H1 (cell line): ENCODE measurements around the gene RBM4B. TPM values are rescaled to one million over a fixed set of nuclear protein-coding genes. Genes with fewer than 3 reads are reported as not detected.

Experiments used
- KDM4A ChIP-seq: IDR thresholded peaks from one replicate; pipeline ENCODE4 v1.7.1; 2012; ENCODE audit warnings: low read depth, mild to moderate bottlenecking, moderate library complexity, low read length, inconsistent platforms; ENCODE audit not compliant: severe bottlenecking
- KDM5A ChIP-seq: fragments of 200-600 bp; IDR thresholded peaks from 2 replicates; pipeline ENCODE4 v1.7.1; 2012; ENCODE audit warnings: mild to moderate bottlenecking, low read length, inconsistent platforms, mixed read lengths
- RAD21 ChIP-seq, 2 experiments: IDR thresholded peaks in 1 of 2; conservative IDR thresholded peaks in 1 of 2; 2 replicates each; pipeline ENCODE4 v1.6.1; 2011; ENCODE audit warnings: low read depth in 2 of 2, low read length in 2 of 2, improper control_type of control experiment in 1 of 2, inconsistent platforms in 1 of 2, mild to moderate bottlenecking in 1 of 2, moderate library complexity in 1 of 2
- RNF2 ChIP-seq: fragments of 200-900, 300-1000 bp; sonication (generic); IDR thresholded peaks from 2 replicates; pipeline ENCODE4 v1.7.1; 2016; ENCODE audit warnings: borderline replicate concordance, low read depth, mild to moderate bottlenecking, antibody characterized with exemption, low read length; ENCODE audit not compliant: poor library complexity, severe bottlenecking; ENCODE audit errors: missing control alignments
- TEAD4 ChIP-seq: IDR thresholded peaks from 2 replicates; pipeline ENCODE4 v1.6.1; 2012; ENCODE audit warnings: low read depth, low read length, inconsistent platforms, mixed read lengths
- polyA plus RNA-seq, 7 experiments: library from polyadenylated mRNA; depleted of rRNA in 3 of 7; stranded (reverse) in 5 of 7; unstranded in 2 of 7; fragments of >200 nt in 5 of 7; fragments of 200-250 nt in 2 of 7; gene quantifications; 1 replicate in 5 of 7; 2 replicates in 1 of 7; 4 replicates in 1 of 7; pipeline versions ENCODE4 v1.2.1 to v1.2.3, GENCODE V29; 2011 to 2013; ENCODE audit warnings: missing spikeins in 2 of 7, mixed read lengths in 2 of 7
- total RNA-seq: library from RNA; stranded (reverse); fragmentation: NEBNext Ultra II Directional; extraction: Animal tissue kit (Norgen Biotek cat#: 25700); gene quantifications from 2 replicates; pipeline ENCODE4 v1.2.1, GENCODE V29; 2021

RBM4B gene
- total and polyA plus RNA-seq, 2 of the 8 experiments (the other 6 are each of a cell fraction or from before 2014, with no cell fraction given): 27.5 to 30.5 TPM

GRCh38 chr11:66692446-66692845 lies 14.8 kb upstream of the RBM4B start (continued):
- TF ChIP-seq RNF2: no peak
- no peak for TF ChIP-seq KDM5A
- no peak for TF ChIP-seq TEAD4
- no peak for TF ChIP-seq KDM4A
- no peak for TF ChIP-seq RAD21 (IDR thresholded peaks at IDR 0.05 in 1 of 2, conservative IDR thresholded peaks at IDR 0.05 in 1 of 2; ENCODE audit: low read depth in 2 of 2, low read length in 2 of 2)
